Measurements from ENCODE around the gene CSNK1G3.

Gene CSNK1G3

GRCh38 chr5:123651234-123651633, 139.3 kb downstream of the CSNK1G3 start:
- no peak for DNase-seq

GRCh38 chr5:123659011-123659410, 147.0 kb downstream of the CSNK1G3 start:
- no peak for DNase-seq

DNA sequence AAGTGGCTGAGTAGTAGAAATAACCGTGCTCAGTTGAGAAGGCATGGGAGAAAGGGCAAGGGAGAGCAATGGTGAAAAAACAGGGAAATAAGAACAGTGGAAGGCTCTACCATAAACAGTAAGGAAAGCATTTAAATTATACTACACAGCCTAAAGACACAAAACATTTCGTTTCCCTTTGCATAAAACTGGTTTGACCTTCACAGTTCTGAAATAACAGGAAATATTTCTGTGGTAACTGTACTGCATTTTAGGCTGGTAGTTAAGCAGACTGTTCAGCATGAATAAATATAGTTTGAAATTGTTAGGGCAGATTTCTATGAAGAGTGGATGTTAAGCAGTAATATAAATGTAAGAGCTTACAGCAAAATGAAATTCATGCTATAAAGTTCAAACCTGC, 147.5 kb downstream of the CSNK1G3 start:
- DNase-seq: no peak

DNA sequence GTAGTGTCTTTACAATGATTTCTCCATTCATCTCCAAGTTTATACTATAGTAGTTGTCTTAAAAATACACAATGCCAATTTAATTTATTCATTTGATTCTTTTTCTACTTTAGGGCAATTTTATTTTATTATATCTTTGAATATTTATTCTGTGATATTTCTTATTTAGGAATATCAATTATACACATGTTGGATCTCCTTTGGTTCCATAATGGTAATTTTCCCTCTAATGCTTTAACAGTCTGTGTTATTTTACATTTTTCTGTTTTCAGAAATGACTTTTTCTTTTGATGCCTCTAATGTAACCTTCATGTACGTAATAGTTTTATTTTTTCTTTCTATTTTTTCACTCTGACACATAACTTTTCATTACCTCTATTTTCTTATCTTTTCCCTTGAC, 153.0 kb downstream of the CSNK1G3 start:
- DNase-seq: no peak

DNA sequence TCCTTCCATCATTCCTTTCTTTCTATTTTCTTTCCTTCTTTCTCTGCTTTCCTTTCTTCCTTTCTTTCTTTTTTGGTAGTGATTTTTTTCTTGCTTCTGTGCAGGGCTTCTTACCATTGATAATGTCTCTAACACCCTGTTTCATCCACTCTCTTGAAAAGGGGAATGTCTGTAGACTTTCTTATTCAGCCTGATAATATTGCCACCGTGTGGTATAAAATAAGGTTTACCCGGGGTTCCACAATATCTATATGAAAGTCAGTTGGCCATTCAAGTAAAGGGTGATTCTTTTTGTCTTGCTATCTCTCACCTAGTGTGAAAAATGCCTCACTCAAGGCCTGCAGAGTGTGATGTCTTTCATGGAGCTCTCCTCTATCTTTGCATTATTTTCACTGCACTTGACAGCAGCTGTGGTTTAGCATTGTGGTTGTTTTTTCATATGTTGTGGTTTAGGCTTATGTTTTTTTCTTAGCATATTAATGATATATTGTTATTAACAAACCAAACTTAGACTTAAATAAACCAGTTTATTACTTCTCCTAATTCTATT, 153.9 kb downstream of the CSNK1G3 start:
- peak; percentile 4 for DNase-seq

Measured in NK-92 treated with Interleukin-12 subunit alpha and Interleukin-12 subunit beta, amount 100 ng/mL, for 24 hours (cell line).